Measurements from ENCODE around the gene MYL7.

GRCh38 chr7:44122529-44122928 lies 18.6 kb downstream of the MYL7 start:
- no peak for TF ChIP-seq CTCF (conservative IDR thresholded peaks at IDR 0.05 in 1 of 2, IDR thresholded peaks at IDR 0.05 in 1 of 2; ENCODE audit: extremely low read depth in 1 of 2, insufficient read depth in 1 of 2, low read depth in 1 of 2, low read length in 2 of 2)
- TF ChIP-seq EZH2 (IDR thresholded peaks at IDR 0.05; ENCODE audit: borderline replicate concordance, low read length), result no peak

Data from mammary epithelial cell (primary cell).